Caco-2 (cell line): ENCODE results near the gene UNKL. TPM values are rescaled to one million over a fixed set of nuclear protein-coding genes. Genes with fewer than 3 reads are reported as not detected.

Experiments used
- BruUV-seq: library from RNA; stranded (reverse); fragments of 400-500 nt; replicated peaks from 2 replicates; lab custom pipeline; 2021; lab: Mats Ljungman, UMichigan
- CTCF ChIA-PET: fragments of 300-600 bp; sonication (Branson Sonifier 250); formaldehyde crosslinking; loops from one replicate; lab custom pipeline; 2022; ENCODE audit warnings: antibody characterized with exemption; lab: Charles Lee
- POLR2A ChIA-PET: fragments of 300-600 bp; sonication (Branson Sonifier 250); formaldehyde crosslinking; loops from one replicate; lab custom pipeline; 2022; ENCODE audit warnings: antibody characterized with exemption; lab: Charles Lee
- DNase-seq, 2 experiments: peaks; one replicate each; pipeline versions ENCODE4 v3.0.0 to v3.0.0-alpha.2; 2020 to 2022
- H3K27me3 ChIP-seq: replicated peaks from 2 replicates; pipeline ENCODE4 v1.6.0; 2011; ENCODE audit warnings: low read length; ENCODE audit not compliant: control insufficient read depth, insufficient read depth
- H3K36me3 ChIP-seq: 2 replicates; pipeline ENCODE4 v1.5.1; 2011; ENCODE audit warnings: low read length; ENCODE audit not compliant: control insufficient read depth, insufficient read depth
- H3K4me1 ChIP-seq: fragments of 250-450 bp; sonication (Bioruptor Pico); 2 replicates; pipeline ENCODE4 v1.5.1; 2020; ENCODE audit warnings: mild to moderate bottlenecking
- H3K4me3 ChIP-seq: 2 replicates; pipeline ENCODE4 v1.5.1; 2011; ENCODE audit warnings: low read depth, mild to moderate bottlenecking, control low read depth, low read length
- H3K9me3 ChIP-seq: fragments of 250-450 bp; sonication (Bioruptor Pico); 2 replicates; pipeline ENCODE4 v1.5.1; 2020; ENCODE audit warnings: mild to moderate bottlenecking, moderate library complexity
- H3K27ac Mint-ChIP-seq: one replicate; pipeline ENCODE4 v1.8.0; 2022; ENCODE audit warnings: mixed read lengths; ENCODE audit not compliant: unreplicated experiment
- H3K27me3 Mint-ChIP-seq: one replicate; pipeline ENCODE4 v1.8.0; 2022; ENCODE audit warnings: mixed read lengths; ENCODE audit not compliant: insufficient read depth, unreplicated experiment
- H3K36me3 Mint-ChIP-seq: one replicate; pipeline ENCODE4 v1.8.0; 2022; ENCODE audit warnings: mild to moderate bottlenecking, mixed read lengths; ENCODE audit not compliant: insufficient read depth, unreplicated experiment
- H3K4me1 Mint-ChIP-seq: one replicate; pipeline ENCODE4 v1.8.0; 2022; ENCODE audit warnings: low read depth, mixed read lengths; ENCODE audit not compliant: unreplicated experiment
- H3K4me3 Mint-ChIP-seq: one replicate; pipeline ENCODE4 v1.8.0; 2022; ENCODE audit warnings: mild to moderate bottlenecking, moderate library complexity, mixed read lengths; ENCODE audit not compliant: unreplicated experiment
- H3K9me3 Mint-ChIP-seq: one replicate; pipeline ENCODE4 v1.8.0; 2022; ENCODE audit warnings: mixed read lengths; ENCODE audit not compliant: unreplicated experiment
- intact Hi-C: fragments of 100-400 bp; cut with micrococcal nuclease; formaldehyde crosslinking; loops from one replicate; pipeline ENCODE4 v1.10.0; 2022; ENCODE audit not compliant: unreplicated experiment
- total RNA-seq: library from RNA; stranded (reverse); gene quantifications from 2 replicates; pipeline ENCODE4 v1.2.3, GENCODE V29; 2022
- TF ChIP-seq, protein P1 (sequence below), 2 experiments: fragments of 200-600 bp in 1 of 2; IDR thresholded peaks; 1 replicate in 1 of 2; 2 replicates in 1 of 2; pipeline versions ENCODE4 v1.5.1 to v1.8.0; 2011 to 2022; ENCODE audit warnings: antibody characterized with exemption in 1 of 2, control low read depth in 1 of 2, inconsistent platforms in 1 of 2, low read depth in 1 of 2, low read length in 1 of 2, mild to moderate bottlenecking in 1 of 2, moderate library complexity in 1 of 2; ENCODE audit not compliant: insufficient read depth in 1 of 2, severe bottlenecking in 1 of 2, unreplicated experiment in 1 of 2

The UNKL gene
- total RNA-seq, 1 experiment from 2014 or later = 31.2 TPM

DNA sequence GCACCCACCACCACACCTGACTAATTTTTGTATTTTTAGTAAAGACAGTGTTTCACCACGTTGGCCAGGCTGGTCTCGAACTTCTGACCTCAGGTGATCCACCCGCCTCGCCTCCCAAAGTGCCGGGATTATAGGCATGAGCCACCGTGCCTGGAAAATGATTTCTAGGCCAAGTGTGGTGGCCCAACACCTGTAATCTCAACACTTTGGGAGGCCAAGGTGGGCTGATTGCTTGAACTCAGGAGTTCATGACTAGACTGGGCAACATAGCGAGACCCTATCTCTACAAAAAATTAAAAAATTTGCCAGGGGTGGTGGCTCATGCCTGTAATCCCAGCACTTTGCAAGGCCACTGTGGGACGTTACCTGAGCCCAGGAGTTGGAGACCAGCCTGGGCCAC, 92.1 kb downstream of the UNKL start:
- H3K27ac Mint-ChIP-seq = no peak overlapping the region
- ChIA-PET CTCF (no interaction called here), POLR2A (interaction anchor here (0.7 kb wide), 1 partner anchor 327 kb away, joined by 5 read pairs; no protein-coding TSS in a partner anchor)
- TF ChIP-seq, protein P1, sequence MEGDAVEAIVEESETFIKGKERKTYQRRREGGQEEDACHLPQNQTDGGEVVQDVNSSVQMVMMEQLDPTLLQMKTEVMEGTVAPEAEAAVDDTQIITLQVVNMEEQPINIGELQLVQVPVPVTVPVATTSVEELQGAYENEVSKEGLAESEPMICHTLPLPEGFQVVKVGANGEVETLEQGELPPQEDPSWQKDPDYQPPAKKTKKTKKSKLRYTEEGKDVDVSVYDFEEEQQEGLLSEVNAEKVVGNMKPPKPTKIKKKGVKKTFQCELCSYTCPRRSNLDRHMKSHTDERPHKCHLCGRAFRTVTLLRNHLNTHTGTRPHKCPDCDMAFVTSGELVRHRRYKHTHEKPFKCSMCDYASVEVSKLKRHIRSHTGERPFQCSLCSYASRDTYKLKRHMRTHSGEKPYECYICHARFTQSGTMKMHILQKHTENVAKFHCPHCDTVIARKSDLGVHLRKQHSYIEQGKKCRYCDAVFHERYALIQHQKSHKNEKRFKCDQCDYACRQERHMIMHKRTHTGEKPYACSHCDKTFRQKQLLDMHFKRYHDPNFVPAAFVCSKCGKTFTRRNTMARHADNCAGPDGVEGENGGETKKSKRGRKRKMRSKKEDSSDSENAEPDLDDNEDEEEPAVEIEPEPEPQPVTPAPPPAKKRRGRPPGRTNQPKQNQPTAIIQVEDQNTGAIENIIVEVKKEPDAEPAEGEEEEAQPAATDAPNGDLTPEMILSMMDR (IDR thresholded peaks at IDR 0.05; ENCODE audit: insufficient read depth in 1 of 2, low read depth in 1 of 2, low read length in 1 of 2, severe bottlenecking in 1 of 2, unreplicated experiment in 1 of 2) = no peak
- Histone ChIP-seq H3K9me3 (no peaks in the 10 kb centered on the region), H3K4me1 (no peaks in the 10 kb centered on the region), H3K27me3 (no peaks in the 10 kb centered on the region), H3K4me3 (no peak overlapping the region), H3K36me3 (peaks cover 5% of the 10 kb centered on the region)
- DNase-seq = no peak
- intact Hi-C loops = no loop called here
- no peak overlapping the region for H3K4me3 Mint-ChIP-seq
- no peaks in the 10 kb centered on the region for H3K9me3 Mint-ChIP-seq
- no peaks in the 10 kb centered on the region for H3K27me3 Mint-ChIP-seq
- H3K36me3 Mint-ChIP-seq = peaks cover 51% of the 10 kb centered on the region
- no peaks in the 10 kb centered on the region for H3K4me1 Mint-ChIP-seq
- BruUV-seq = no TSS peak

DNA sequence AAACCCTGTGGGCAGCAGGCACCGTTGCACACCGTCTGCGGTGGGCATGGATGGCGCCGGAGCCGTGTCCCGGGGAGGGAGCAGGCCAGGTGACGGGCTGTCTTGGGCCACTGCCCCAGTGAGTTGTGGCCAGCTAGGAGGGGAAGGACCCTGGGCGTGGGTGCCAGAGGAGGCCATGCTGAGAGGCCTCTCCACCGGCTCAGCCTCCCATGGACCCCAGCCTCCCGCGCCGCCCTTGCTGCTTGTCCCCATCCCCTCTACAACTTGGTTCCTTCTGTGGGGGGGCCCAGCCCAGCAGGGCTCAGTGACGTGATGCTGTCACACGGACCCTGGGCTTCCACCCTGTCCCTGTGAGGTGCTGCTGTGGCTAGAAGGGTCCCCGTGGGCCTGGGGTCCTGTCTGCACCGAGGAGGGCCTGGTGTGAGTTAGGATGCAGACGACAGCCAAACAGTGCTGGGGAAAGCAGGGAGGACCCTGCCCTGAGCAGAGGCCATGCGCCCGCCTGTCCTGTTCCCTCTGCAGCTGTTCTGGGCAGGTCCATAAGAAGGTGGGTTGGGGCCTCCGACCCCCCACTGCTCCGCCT, 93.8 kb downstream of the UNKL start:
- Histone ChIP-seq H3K36me3 (peaks cover 7% of the 10 kb centered on the region), H3K4me1 (no peaks in the 10 kb centered on the region), H3K27me3 (no peaks in the 10 kb centered on the region), H3K4me3 (no peak overlapping the region), H3K9me3 (no peaks in the 10 kb centered on the region)
- DNase-seq = no peak
- Mint-ChIP-seq H3K4me1 (no peaks in the 10 kb centered on the region), H3K4me3 (no peak overlapping the region), H3K9me3 (no peaks in the 10 kb centered on the region), H3K27me3 (no peaks in the 10 kb centered on the region), H3K27ac (no peak overlapping the region), H3K36me3 (peaks cover 67% of the 10 kb centered on the region)
- TF ChIP-seq, protein P1 (IDR thresholded peaks at IDR 0.05; ENCODE audit: insufficient read depth in 1 of 2, low read depth in 1 of 2, low read length in 1 of 2, severe bottlenecking in 1 of 2, unreplicated experiment in 1 of 2) = no peak
- BruUV-seq = no TSS peak
- POLR2A ChIA-PET = no interaction called here
- intact Hi-C loops = no loop called here
- CTCF ChIA-PET = interaction anchor here (0.6 kb wide), 1 partner anchor 51 kb away, joined by 4 read pairs; no protein-coding TSS in a partner anchor

DNA sequence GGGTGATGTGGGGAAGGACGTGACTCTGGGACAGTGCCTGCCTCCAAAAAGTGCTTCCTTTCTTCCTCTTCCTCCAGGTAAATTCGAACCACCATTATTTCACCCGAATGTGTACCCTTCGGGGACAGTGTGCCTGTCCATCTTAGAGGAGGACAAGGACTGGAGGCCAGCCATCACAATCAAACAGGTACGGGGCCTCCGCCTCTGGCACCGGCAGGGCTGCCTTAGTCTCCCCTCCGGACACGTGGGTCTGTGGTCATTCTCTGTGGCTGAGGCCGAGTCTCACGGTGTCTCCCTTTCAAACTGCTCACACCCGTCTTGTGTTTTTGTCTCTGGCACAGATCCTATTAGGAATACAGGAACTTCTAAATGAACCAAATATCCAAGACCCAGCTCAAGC, 94.4 kb downstream of the UNKL start:
- H3K36me3 ChIP-seq = peaks cover 7% of the 10 kb centered on the region
- BruUV-seq = no TSS peak
- CTCF ChIA-PET = no interaction called here

More for the DNA sequence above, 94.4 kb downstream of the UNKL start:
- Mint-ChIP-seq H3K4me1 (no peaks in the 10 kb centered on the region), H3K36me3 (peaks cover 72% of the 10 kb centered on the region), H3K4me3 (no peak overlapping the region), H3K27me3 (no peaks in the 10 kb centered on the region), H3K27ac (no peak overlapping the region), H3K9me3 (no peaks in the 10 kb centered on the region)
- POLR2A ChIA-PET = no interaction called here
- no peaks in the 10 kb centered on the region for H3K27me3 ChIP-seq
- no peak overlapping the region for H3K4me3 ChIP-seq
- no peak for DNase-seq
- intact Hi-C loops = no loop called here
- H3K4me1 ChIP-seq = no peaks in the 10 kb centered on the region
- no peaks in the 10 kb centered on the region for H3K9me3 ChIP-seq
- TF ChIP-seq, protein P1 (IDR thresholded peaks at IDR 0.05; ENCODE audit: insufficient read depth in 1 of 2, low read depth in 1 of 2, low read length in 1 of 2, severe bottlenecking in 1 of 2, unreplicated experiment in 1 of 2) = no peak
